ENCODE measurements around the gene TINCR. TPM values are rescaled to one million over a fixed set of nuclear protein-coding genes. Genes with fewer than 3 reads are reported as not detected.

TINCR gene
- polyA plus RNA-seq, 2 of the 4 experiments (the other 2 are of a cell fraction): 1.2 to 1.8 TPM

- ChIA-PET CTCF (no interaction called here), POLR2A (no interaction called here)
- FAIRE-seq (no peak), ATAC-seq (no peak; a peak in 1 of 6 replicates), DNase-seq (ENCODE audit: low read depth in 1 of 2, low spot score in 1 of 2) (no peak)
- TF ChIP-seq HEYL (CRISPR knock-in tag; IDR thresholded peaks at IDR 0.05) (no peak), PHF8 (IDR thresholded peaks at IDR 0.05; ENCODE audit: borderline replicate concordance, low read depth) (no peak), RNF2 (IDR thresholded peaks at IDR 0.05; ENCODE audit: borderline replicate concordance, low read depth) (no peak), HDAC2 (IDR thresholded peaks at IDR 0.05) (no peak), TP53 (CRISPR knock-in tag; IDR thresholded peaks at IDR 0.05) (no peak), PBX3 (IDR thresholded peaks at IDR 0.05) (no peak), CHD4 (IDR thresholded peaks at IDR 0.05; ENCODE audit: borderline replicate concordance) (no peak), HOXB13 (CRISPR knock-in tag; IDR thresholded peaks at IDR 0.05; ENCODE audit: low read depth) (no peak), GATA3 (IDR thresholded peaks at IDR 0.05; ENCODE audit: borderline replicate concordance) (no peak), KDM1A (IDR thresholded peaks at IDR 0.05; ENCODE audit: low read depth) (no peak), HOXA7 (CRISPR knock-in tag; IDR thresholded peaks at IDR 0.05) (no peak), EP300 (IDR thresholded peaks at IDR 0.05) (no peak)
- TF ChIP-seq, protein P1, sequence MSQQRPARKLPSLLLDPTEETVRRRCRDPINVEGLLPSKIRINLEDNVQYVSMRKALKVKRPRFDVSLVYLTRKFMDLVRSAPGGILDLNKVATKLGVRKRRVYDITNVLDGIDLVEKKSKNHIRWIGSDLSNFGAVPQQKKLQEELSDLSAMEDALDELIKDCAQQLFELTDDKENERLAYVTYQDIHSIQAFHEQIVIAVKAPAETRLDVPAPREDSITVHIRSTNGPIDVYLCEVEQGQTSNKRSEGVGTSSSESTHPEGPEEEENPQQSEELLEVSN (IDR thresholded peaks at IDR 0.05; ENCODE audit: borderline replicate concordance, low read depth): no peak
- Histone ChIP-seq H3K27ac (no peak overlapping the region), H3K4me1 (no peaks in the 10 kb centered on the region), H3K4me3 (no peak overlapping the region), H3K4me2 (no peak overlapping the region), H3K9me3 (peaks cover 5% of the 10 kb centered on the region; the same call in 2 of the 3 replicates)
- 45% methylated on average over 5 of the region's 6 CpGs for WGBS (ENCODE audit: missing lambda C conversion rate)
Observed at GRCh38 chr19:5524081-5524480, 43.7 kb downstream of the TINCR start.

DNA sequence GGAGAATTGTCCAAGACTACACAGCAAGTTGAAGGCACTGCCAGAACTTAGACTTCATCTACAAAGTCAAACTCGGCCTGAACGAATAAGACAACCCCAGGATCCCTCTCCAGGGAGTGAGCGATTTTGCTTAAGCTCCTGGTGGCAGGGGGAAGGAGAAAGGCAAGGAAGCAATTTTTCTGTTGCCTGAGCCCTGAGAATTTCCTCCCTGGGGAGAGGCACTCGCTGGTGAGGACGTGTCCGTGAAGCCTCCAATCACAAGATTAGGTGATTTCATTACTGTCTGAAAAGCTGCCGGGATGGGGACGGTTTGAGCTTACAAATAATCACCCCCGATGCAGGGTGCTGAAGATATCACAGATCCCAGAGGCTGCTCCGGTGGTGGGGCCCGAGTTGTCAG, 45.6 kb downstream of the TINCR start:
- WGBS (ENCODE audit: missing lambda C conversion rate): 49% methylated on average over 11 of the region's 11 CpGs
- POLR2A ChIA-PET: no interaction called here
- ATAC-seq: no peak

DNA sequence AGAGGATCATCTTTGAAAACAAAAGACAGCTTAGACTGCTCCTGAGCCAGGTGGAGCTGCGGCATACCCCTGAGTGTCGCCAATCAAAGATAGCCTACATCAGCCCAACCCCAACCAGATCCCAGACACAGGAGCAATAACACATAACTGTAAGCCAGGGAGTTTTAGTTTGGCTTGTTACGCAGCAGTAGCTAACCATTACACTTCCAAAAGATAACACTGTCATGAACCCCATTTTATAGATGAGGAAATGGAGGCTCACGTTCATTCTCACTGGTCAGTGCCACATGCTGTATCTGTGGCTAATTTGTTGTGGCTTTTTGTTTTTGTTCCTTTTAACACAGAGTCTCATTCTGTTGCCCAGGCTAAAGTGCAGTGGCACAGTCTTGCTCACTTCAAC, 47.3 kb downstream of the TINCR start:
- WGBS (ENCODE audit: missing lambda C conversion rate): 56% methylated on average over 4 of the region's 4 CpGs
- DNase-seq (ENCODE audit: low read depth in 1 of 2, low spot score in 1 of 2) (no peak), ATAC-seq (no peak), FAIRE-seq (no peak)
- POLR2A ChIA-PET: no interaction called here
- Histone ChIP-seq H3K9me3 (peaks cover 19% of the 10 kb centered on the region; the same call in 2 of the 3 replicates), H3K4me1 (no peaks in the 10 kb centered on the region), H3K4me3 (no peak overlapping the region), H3K27ac (no peak overlapping the region), H3K4me2 (no peak overlapping the region)
- TF ChIP-seq, protein P2, sequence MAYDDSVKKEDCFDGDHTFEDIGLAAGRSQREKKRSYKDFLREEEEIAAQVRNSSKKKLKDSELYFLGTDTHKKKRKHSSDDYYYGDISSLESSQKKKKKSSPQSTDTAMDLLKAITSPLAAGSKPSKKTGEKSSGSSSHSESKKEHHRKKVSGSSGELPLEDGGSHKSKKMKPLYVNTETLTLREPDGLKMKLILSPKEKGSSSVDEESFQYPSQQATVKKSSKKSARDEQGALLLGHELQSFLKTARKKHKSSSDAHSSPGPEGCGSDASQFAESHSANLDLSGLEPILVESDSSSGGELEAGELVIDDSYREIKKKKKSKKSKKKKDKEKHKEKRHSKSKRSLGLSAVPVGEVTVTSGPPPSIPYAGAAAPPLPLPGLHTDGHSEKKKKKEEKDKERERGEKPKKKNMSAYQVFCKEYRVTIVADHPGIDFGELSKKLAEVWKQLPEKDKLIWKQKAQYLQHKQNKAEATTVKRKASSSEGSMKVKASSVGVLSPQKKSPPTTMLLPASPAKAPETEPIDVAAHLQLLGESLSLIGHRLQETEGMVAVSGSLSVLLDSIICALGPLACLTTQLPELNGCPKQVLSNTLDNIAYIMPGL (CRISPR knock-in tag; IDR thresholded peaks at IDR 0.05; ENCODE audit: borderline replicate concordance): no peak
- TF ChIP-seq CBX8 (IDR thresholded peaks at IDR 0.05): no peak
- TF ChIP-seq EHMT2 (IDR thresholded peaks at IDR 0.05; ENCODE audit: low read depth): no peak
- TF ChIP-seq ZC3H11A (IDR thresholded peaks at IDR 0.05): no peak
- TF ChIP-seq EP300 (IDR thresholded peaks at IDR 0.05): no peak
- CTCF ChIA-PET: interaction anchor here (0.7 to 0.9 kb wide), 2 partner anchors 405 to 527 kb away, joined by 3 to 4 read pairs; no protein-coding TSS in a partner anchor

More for the DNA sequence above, 45.6 kb downstream of the TINCR start:
- TF ChIP-seq FOSL2 (IDR thresholded peaks at IDR 0.05): no peak
- no peak for TF ChIP-seq FOSL2 (CRISPR knock-in tag; IDR thresholded peaks at IDR 0.05)
- TF ChIP-seq MAZ (IDR thresholded peaks at IDR 0.05; ENCODE audit: borderline replicate concordance, low read depth, low read length): no peak
- Histone ChIP-seq H3K4me1 (no peaks in the 10 kb centered on the region), H3K27ac (no peak overlapping the region), H3K4me3 (no peak overlapping the region), H3K9me3 (peaks cover 5% of the 10 kb centered on the region; the same call in 2 of the 3 replicates), H3K4me2 (no peak overlapping the region)
- FAIRE-seq: no peak
- CTCF ChIA-PET: interaction anchor here (1.5 kb wide), 1 partner anchor 59 kb away, joined by 5 read pairs; no protein-coding TSS in a partner anchor
- DNase-seq (ENCODE audit: low read depth in 1 of 2, low spot score in 1 of 2): no peak
